ENCODE data around the gene LGR6. TPM values are rescaled to one million over a fixed set of nuclear protein-coding genes. Genes with fewer than 3 reads are reported as not detected.

Gene LGR6
- total and polyA plus RNA-seq, 8 donors: 0.75 to 1.8 (median 1.5) TPM

- Histone ChIP-seq H3K4me1 (peaks cover 12 to 22% of the 10 kb centered on the region in 2 donors), H3K4me3 (no peak overlapping the region), H3K9me3 (no peaks in the 10 kb centered on the region), H3K27ac (no peak overlapping the region), H3K27me3 (no peaks in the 10 kb centered on the region), H3K36me3 (peaks cover 0 to 53% of the 10 kb centered on the region in 2 donors)
- TF ChIP-seq, protein P1, sequence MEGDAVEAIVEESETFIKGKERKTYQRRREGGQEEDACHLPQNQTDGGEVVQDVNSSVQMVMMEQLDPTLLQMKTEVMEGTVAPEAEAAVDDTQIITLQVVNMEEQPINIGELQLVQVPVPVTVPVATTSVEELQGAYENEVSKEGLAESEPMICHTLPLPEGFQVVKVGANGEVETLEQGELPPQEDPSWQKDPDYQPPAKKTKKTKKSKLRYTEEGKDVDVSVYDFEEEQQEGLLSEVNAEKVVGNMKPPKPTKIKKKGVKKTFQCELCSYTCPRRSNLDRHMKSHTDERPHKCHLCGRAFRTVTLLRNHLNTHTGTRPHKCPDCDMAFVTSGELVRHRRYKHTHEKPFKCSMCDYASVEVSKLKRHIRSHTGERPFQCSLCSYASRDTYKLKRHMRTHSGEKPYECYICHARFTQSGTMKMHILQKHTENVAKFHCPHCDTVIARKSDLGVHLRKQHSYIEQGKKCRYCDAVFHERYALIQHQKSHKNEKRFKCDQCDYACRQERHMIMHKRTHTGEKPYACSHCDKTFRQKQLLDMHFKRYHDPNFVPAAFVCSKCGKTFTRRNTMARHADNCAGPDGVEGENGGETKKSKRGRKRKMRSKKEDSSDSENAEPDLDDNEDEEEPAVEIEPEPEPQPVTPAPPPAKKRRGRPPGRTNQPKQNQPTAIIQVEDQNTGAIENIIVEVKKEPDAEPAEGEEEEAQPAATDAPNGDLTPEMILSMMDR (IDR thresholded peaks at IDR 0.05): no peak
- ATAC-seq (no peak), DNase-seq (no peak)
- intact Hi-C loops (cut with DNase I): no loop called here
Measured at GRCh38 chr1:202150602-202151001, 43.0 kb upstream of the LGR6 start.

DNA sequence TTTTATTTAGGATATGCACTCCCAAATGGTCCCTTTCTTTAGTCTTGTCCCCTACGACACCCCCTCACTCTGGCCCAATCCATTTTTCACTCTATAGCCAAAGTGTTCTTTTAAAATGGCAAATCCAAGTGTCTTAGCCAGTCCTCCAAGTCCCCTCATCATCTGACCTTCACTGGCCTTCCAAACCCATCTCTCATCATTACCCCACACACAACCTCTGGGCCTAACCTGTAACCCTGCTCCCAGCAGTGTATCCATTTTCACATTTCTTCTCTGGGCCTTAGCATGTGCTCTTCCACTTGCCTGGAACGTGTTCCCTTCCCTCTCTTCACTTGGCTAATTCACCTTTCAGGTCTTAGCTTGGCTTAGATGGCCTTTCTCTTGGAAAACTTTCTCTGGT lies 42.6 kb upstream of the LGR6 start:
- Histone ChIP-seq H3K4me1 (peaks cover 11 to 26% of the 10 kb centered on the region in 2 donors), H3K9me3 (no peaks in the 10 kb centered on the region), H3K27ac (no peak overlapping the region), H3K4me3 (no peak overlapping the region), H3K27me3 (no peaks in the 10 kb centered on the region), H3K36me3 (peaks cover 0 to 53% of the 10 kb centered on the region in 2 donors)
- DNase-seq (no peak), ATAC-seq (no peak)
- intact Hi-C loops (cut with DNase I): no loop called here
- TF ChIP-seq, protein P1 (IDR thresholded peaks at IDR 0.05): no peak

DNA sequence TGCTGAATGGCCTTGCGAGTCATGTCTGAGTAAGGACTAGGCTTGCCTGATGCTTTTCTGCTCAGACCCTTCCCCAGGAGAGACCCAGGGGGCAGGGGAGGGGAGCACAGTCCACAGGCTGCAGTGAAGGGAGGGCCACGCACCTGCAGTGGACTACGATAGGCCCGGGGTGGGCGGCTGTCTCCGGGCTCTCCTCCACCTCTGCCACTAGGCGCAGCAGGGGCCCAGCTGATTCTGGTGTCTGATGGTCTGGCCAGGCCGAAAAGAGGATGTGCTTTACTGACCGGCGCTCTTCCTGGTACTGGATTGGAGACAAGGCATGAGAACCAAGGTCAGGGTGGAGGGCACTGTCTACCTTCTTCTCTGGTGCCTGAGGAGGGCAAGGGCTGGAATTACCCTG lies 41.2 kb upstream of the LGR6 start:
- no peak overlapping the region for H3K27ac ChIP-seq
- H3K36me3 ChIP-seq: peaks cover 0 to 56% of the 10 kb centered on the region in 2 donors
- intact Hi-C loops (cut with DNase I): no loop called here
- H3K9me3 ChIP-seq: no peaks in the 10 kb centered on the region
- DNase-seq: peak in 1 of 4 donors; percentile 69
- no peak overlapping the region for H3K4me3 ChIP-seq
- H3K4me1 ChIP-seq: peaks cover 11 to 33% of the 10 kb centered on the region in 2 donors
- ATAC-seq: no peak
- H3K27me3 ChIP-seq: no peaks in the 10 kb centered on the region
- TF ChIP-seq, protein P1 (IDR thresholded peaks at IDR 0.05): no peak

GRCh38 chr1:202153284-202153683 lies 40.3 kb upstream of the LGR6 start:
- intact Hi-C loops (cut with DNase I): no loop called here
- H3K4me3 ChIP-seq: no peak overlapping the region
- DNase-seq: no peak

GRCh38 chr1:202154148-202154765 lies 39.3 kb upstream of the LGR6 start:
- H3K9me3 ChIP-seq: no peaks in the 10 kb centered on the region
- peak in 1 of 4 donors; percentile 24 for DNase-seq
- H3K4me3 ChIP-seq: no peak overlapping the region
- peaks cover 0 to 51% of the 10 kb centered on the region in 2 donors for H3K36me3 ChIP-seq
- ATAC-seq: no peak
- TF ChIP-seq, protein P1 (IDR thresholded peaks at IDR 0.05): no peak
- peak overlapping the region in 1 of 2 donors; percentile 15 for H3K27ac ChIP-seq
- H3K4me1 ChIP-seq: peaks cover 11 to 51% of the 10 kb centered on the region in 2 donors
- intact Hi-C loops (cut with DNase I): no loop called here
- no peaks in the 10 kb centered on the region for H3K27me3 ChIP-seq

More at GRCh38 chr1:202153284-202153683, 40.3 kb upstream of the LGR6 start:
- no peak overlapping the region for H3K27ac ChIP-seq
- peaks cover 11 to 42% of the 10 kb centered on the region in 2 donors for H3K4me1 ChIP-seq
- TF ChIP-seq, protein P1 (IDR thresholded peaks at IDR 0.05): no peak
- H3K9me3 ChIP-seq: no peaks in the 10 kb centered on the region
- no peaks in the 10 kb centered on the region for H3K27me3 ChIP-seq
- ATAC-seq: no peak
- peaks cover 0 to 55% of the 10 kb centered on the region in 2 donors for H3K36me3 ChIP-seq
